K562 (cell line): Measurements from ENCODE around the gene L3MBTL1.

ENCODE experiments used
- CBX3 ChIP-seq, 2 experiments: IDR thresholded peaks; 1 replicate in 1 of 2; 2 replicates in 1 of 2; pipeline ENCODE4 v1.6.1; 2012; ENCODE audit warnings: inconsistent platforms in 2 of 2, low read length in 2 of 2, borderline replicate concordance in 1 of 2, control low read depth in 1 of 2
- GTF2A2 ChIP-seq: IDR thresholded peaks from 2 replicates; pipeline ENCODE4 v1.6.1; 2016; ENCODE audit warnings: mild to moderate bottlenecking, missing genetic modification characterization, missing compliant biosample characterization
- POLR2A ChIP-seq: fragments of 450-650 bp; conservative IDR thresholded peaks from 2 replicates; pipeline ENCODE4 v1.6.1; 2016
- POLR2AphosphoS5 ChIP-seq: IDR thresholded peaks from 2 replicates; pipeline ENCODE4 v1.6.1; 2011; ENCODE audit warnings: mild to moderate bottlenecking, low read depth, low read length, moderate library complexity; ENCODE audit not compliant: control insufficient read depth, insufficient read depth
- SIRT6 ChIP-seq: IDR thresholded peaks from one replicate; pipeline ENCODE4 v1.6.1; 2012; ENCODE audit warnings: low read depth, mild to moderate bottlenecking, control low read depth, inconsistent platforms, low read length, moderate library complexity
- TCF7 ChIP-seq: sonication (generic); IDR thresholded peaks from 2 replicates; pipeline ENCODE4 v1.6.1; 2016; ENCODE audit warnings: antibody characterized with exemption, borderline replicate concordance
- YBX1 ChIP-seq: fragments of 450-650 bp; IDR thresholded peaks from 2 replicates; pipeline ENCODE4 v1.7.1; 2016; ENCODE audit warnings: mild to moderate bottlenecking
- ZNF197 ChIP-seq: fragments of 200-800 bp; sonication (Bioruptor generic); IDR thresholded peaks from 2 replicates; pipeline ENCODE4 v1.6.1; 2016; ENCODE audit warnings: low read depth, missing genetic modification characterization, missing compliant biosample characterization
- TF ChIP-seq, protein P1 (sequence below), 2 experiments: fragments of 450-650 bp in 1 of 2; sonication (generic) in 1 of 2; formaldehyde crosslinking; conservative IDR thresholded peaks; 2 replicates each; pipeline versions ENCODE4 v1.4.0 to v1.8.1; 2020 to 2022; ENCODE audit warnings: mild to moderate bottlenecking in 1 of 2, missing genetic modification reagents in 1 of 2
- TF ChIP-seq, protein P2 (sequence below): sonication (generic); formaldehyde crosslinking; IDR thresholded peaks from 2 replicates; pipeline ENCODE4 v1.9.0; 2022; ENCODE audit warnings: mild to moderate bottlenecking, missing genetic modification reagents
- TF ChIP-seq, protein P3 (sequence below): fragments of 150-350 bp; conservative IDR thresholded peaks from 2 replicates; pipeline ENCODE4 v1.6.1; 2014; ENCODE audit warnings: low read length

GRCh38 chr20:43560974-43561373, 53.5 kb downstream of the L3MBTL1 start:
- TF ChIP-seq TCF7, result no peak
- TF ChIP-seq POLR2AphosphoS5, result no peak
- TF ChIP-seq POLR2A, result no peak
- TF ChIP-seq CBX3 (IDR thresholded peaks at IDR 0.05; ENCODE audit: borderline replicate concordance in 1 of 2, low read length in 2 of 2), result no peak
- TF ChIP-seq, protein P1, sequence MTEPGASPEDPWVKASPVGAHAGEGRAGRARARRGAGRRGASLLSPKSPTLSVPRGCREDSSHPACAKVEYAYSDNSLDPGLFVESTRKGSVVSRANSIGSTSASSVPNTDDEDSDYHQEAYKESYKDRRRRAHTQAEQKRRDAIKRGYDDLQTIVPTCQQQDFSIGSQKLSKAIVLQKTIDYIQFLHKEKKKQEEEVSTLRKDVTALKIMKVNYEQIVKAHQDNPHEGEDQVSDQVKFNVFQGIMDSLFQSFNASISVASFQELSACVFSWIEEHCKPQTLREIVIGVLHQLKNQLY (CRISPR knock-in tag; conservative IDR thresholded peaks at IDR 0.05), result no peak
- TF ChIP-seq, protein P2, sequence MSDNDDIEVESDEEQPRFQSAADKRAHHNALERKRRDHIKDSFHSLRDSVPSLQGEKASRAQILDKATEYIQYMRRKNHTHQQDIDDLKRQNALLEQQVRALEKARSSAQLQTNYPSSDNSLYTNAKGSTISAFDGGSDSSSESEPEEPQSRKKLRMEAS (CRISPR knock-in tag), result no peak
- no peak for TF ChIP-seq ZNF197 (CRISPR knock-in tag)
- TF ChIP-seq SIRT6, result no peak
- TF ChIP-seq, protein P3, sequence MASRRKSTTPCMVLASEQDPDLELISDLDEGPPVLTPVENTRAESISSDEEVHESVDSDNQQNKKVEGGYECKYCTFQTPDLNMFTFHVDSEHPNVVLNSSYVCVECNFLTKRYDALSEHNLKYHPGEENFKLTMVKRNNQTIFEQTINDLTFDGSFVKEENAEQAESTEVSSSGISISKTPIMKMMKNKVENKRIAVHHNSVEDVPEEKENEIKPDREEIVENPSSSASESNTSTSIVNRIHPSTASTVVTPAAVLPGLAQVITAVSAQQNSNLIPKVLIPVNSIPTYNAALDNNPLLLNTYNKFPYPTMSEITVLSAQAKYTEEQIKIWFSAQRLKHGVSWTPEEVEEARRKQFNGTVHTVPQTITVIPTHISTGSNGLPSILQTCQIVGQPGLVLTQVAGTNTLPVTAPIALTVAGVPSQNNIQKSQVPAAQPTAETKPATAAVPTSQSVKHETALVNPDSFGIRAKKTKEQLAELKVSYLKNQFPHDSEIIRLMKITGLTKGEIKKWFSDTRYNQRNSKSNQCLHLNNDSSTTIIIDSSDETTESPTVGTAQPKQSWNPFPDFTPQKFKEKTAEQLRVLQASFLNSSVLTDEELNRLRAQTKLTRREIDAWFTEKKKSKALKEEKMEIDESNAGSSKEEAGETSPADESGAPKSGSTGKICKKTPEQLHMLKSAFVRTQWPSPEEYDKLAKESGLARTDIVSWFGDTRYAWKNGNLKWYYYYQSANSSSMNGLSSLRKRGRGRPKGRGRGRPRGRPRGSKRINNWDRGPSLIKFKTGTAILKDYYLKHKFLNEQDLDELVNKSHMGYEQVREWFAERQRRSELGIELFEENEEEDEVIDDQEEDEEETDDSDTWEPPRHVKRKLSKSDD, result no peak
- no peak for TF ChIP-seq YBX1
- no peak for TF ChIP-seq GTF2A2 (tag)
